CD14-positive monocyte (primary cell): Measurements from ENCODE around the gene SH3PXD2A. TPM values are rescaled to one million over a fixed set of nuclear protein-coding genes. Genes with fewer than 3 reads are reported as not detected.

Experiments
- DNase-seq, 3 donors: peaks; one replicate each; pipeline ENCODE4 v3.0.0-alpha.2; 2011 to 2022
- H2AFZ ChIP-seq: 2 replicates; pipeline ENCODE4 v1.6.0; 2012; ENCODE audit warnings: mild to moderate bottlenecking, low read depth, low read length, inconsistent platforms; ENCODE audit not compliant: insufficient read depth, poor library complexity, severe bottlenecking
- H3K27ac ChIP-seq, 2 donors: 1 replicate in 1 of 2; 2 replicates in 1 of 2; pipeline ENCODE4 v1.5.1; 2012 to 2013; ENCODE audit warnings: low read length in 2 of 2, control low read depth in 1 of 2, inconsistent platforms in 1 of 2, low read depth in 1 of 2, mild to moderate bottlenecking in 1 of 2
- H3K27me3 ChIP-seq, 2 donors: one replicate each; pipeline versions ENCODE4 v1.6.0 to v1.6.1; 2011 to 2013; ENCODE audit warnings: low read length in 2 of 2; ENCODE audit not compliant: control insufficient read depth in 2 of 2, insufficient read depth in 2 of 2
- H3K36me3 ChIP-seq, 2 donors: replicated peaks in 1 of 2; 1 replicate in 1 of 2; 2 replicates in 1 of 2; pipeline versions ENCODE4 v1.5.1 to v1.6.1; 2012 to 2013; ENCODE audit warnings: low read length in 2 of 2, control low read depth in 1 of 2, inconsistent platforms in 1 of 2, mild to moderate bottlenecking in 1 of 2; ENCODE audit not compliant: insufficient read depth in 2 of 2, control insufficient read depth in 1 of 2
- H3K4me1 ChIP-seq, 2 donors: 1 replicate in 1 of 2; 2 replicates in 1 of 2; pipeline versions ENCODE4 v1.5.1 to v1.6.1; 2012 to 2013; ENCODE audit warnings: low read length in 2 of 2, control low read depth in 1 of 2, inconsistent platforms in 1 of 2, mild to moderate bottlenecking in 1 of 2, moderate library complexity in 1 of 2; ENCODE audit not compliant: insufficient read depth in 2 of 2, control insufficient read depth in 1 of 2
- H3K4me2 ChIP-seq: replicated peaks from 2 replicates; pipeline ENCODE3; 2012; ENCODE audit warnings: low read length, moderate library complexity, mild to moderate bottlenecking; ENCODE audit not compliant: poor library complexity, severe bottlenecking; ENCODE audit errors: extremely low read depth
- H3K4me3 ChIP-seq, 3 experiments: fragments of 200-600 bp in 1 of 3; sonication (generic) in 1 of 3; replicated peaks in 1 of 3; 1 replicate in 2 of 3; 2 replicates in 1 of 3; pipeline ENCODE4 v1.5.1; 2011 to 2013; ENCODE audit warnings: low read length in 3 of 3, mild to moderate bottlenecking in 3 of 3, control low read depth in 2 of 3, low read depth in 2 of 3, inconsistent platforms in 1 of 3, moderate library complexity in 1 of 3
- H3K79me2 ChIP-seq: 2 replicates; pipeline ENCODE4 v1.6.0; 2012; ENCODE audit warnings: mild to moderate bottlenecking, control low read depth, inconsistent platforms, low read length, moderate library complexity; ENCODE audit not compliant: insufficient read depth
- H3K9ac ChIP-seq: 2 replicates; pipeline ENCODE4 v1.6.0; 2017; ENCODE audit warnings: low read length, mild to moderate bottlenecking; ENCODE audit not compliant: insufficient read depth, poor library complexity, severe bottlenecking
- H3K9me3 ChIP-seq, 2 donors: replicated peaks in 1 of 2; 1 replicate in 1 of 2; 2 replicates in 1 of 2; pipeline versions ENCODE4 v1.5.1 to v1.6.1; 2012 to 2013; ENCODE audit warnings: low read length in 2 of 2, control low read depth in 1 of 2; ENCODE audit not compliant: control insufficient read depth in 1 of 2, insufficient read depth in 1 of 2
- H4K20me1 ChIP-seq: 2 replicates; pipeline ENCODE4 v1.6.0; 2012; ENCODE audit warnings: mild to moderate bottlenecking, low read length, control low read depth, moderate library complexity; ENCODE audit not compliant: insufficient read depth
- H3K27ac Mint-ChIP-seq, 7 donors: one replicate each; pipeline ENCODE4 v1.8.0; 2020; ENCODE audit warnings: mild to moderate bottlenecking in 7 of 7, mixed read lengths in 7 of 7, moderate library complexity in 6 of 7, inconsistent platforms in 2 of 7
- H3K27me3 Mint-ChIP-seq, 3 donors: one replicate each; pipeline ENCODE4 v1.8.0; 2021 to 2022; ENCODE audit warnings: low read depth in 3 of 3, mild to moderate bottlenecking in 3 of 3, mixed read lengths in 3 of 3, moderate library complexity in 3 of 3, inconsistent platforms in 1 of 3
- H3K36me3 Mint-ChIP-seq, 2 donors: one replicate each; pipeline ENCODE4 v1.8.0; 2020; ENCODE audit warnings: mixed read lengths in 2 of 2, inconsistent platforms in 1 of 2, mild to moderate bottlenecking in 1 of 2
- H3K4me1 Mint-ChIP-seq: one replicate; pipeline ENCODE4 v1.8.0; 2020; ENCODE audit warnings: mild to moderate bottlenecking, mixed read lengths
- H3K4me3 Mint-ChIP-seq, 2 donors: one replicate each; pipeline ENCODE4 v1.8.0; 2020; ENCODE audit warnings: mild to moderate bottlenecking in 2 of 2, mixed read lengths in 2 of 2, moderate library complexity in 1 of 2
- H3K9me3 Mint-ChIP-seq, 7 donors: one replicate each; pipeline ENCODE4 v1.8.0; 2020 to 2022; ENCODE audit warnings: mixed read lengths in 7 of 7, mild to moderate bottlenecking in 6 of 7, moderate library complexity in 6 of 7, inconsistent platforms in 2 of 7
- WGBS: methylation state at CpG from one replicate; pipeline ENCODE4 v1.1.5; 2013; ENCODE audit warnings: missing lambda C conversion rate; ENCODE audit not compliant: insufficient coverage; 5-methylcytosine and 5-hydroxymethylcytosine counted together
- intact Hi-C, 2 donors: fragments of 100-400 bp; cut with micrococcal nuclease; formaldehyde crosslinking; loops; one replicate each; pipeline versions ENCODE4 v1.15.0 to v1.15.1; 2023
- polyA plus RNA-seq, 3 donors: library from polyadenylated mRNA; depleted of rRNA in 1 of 3; unstranded in 2 of 3; stranded (reverse) in 1 of 3; fragments of 300-500 nt in 2 of 3; fragments of >200 nt in 1 of 3; fragmentation: Illumina TruSeq in 2 of 3; gene quantifications; 1 replicate in 2 of 3; 2 replicates in 1 of 3; pipeline ENCODE4 v1.2.3, GENCODE V29; 2012 to 2021
- TF ChIP-seq, protein P1 (sequence below): fragments of 200-600 bp; IDR thresholded peaks from one replicate; pipeline ENCODE4 v1.8.0; 2022; ENCODE audit warnings: antibody characterized with exemption, mild to moderate bottlenecking

The SH3PXD2A gene
- polyA plus RNA-seq, 3 donors = 0.01 to 0.76 (median 0.05) TPM

DNA sequence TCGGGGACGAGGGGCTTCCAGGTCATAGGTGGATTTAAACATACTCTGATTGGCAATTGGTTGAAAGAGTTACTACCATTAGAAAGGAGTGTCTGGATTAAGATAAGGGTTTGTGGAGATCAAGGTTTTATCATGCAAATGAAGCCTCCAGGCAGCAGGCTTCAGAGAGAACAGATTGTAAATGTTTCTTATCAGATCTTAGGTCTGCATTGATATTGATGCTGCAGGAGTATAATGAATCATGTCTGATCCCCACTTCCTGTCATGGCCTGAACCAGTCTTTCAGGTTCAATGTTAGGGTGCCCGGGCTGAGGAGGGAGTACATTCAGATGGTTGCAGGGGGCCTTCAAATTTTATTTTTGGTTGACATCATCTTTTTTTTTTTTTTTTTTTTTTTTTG is 51.4 kb downstream of the SH3PXD2A start:
- 83% methylated on average over 2 of the region's 3 CpGs for WGBS
- Mint-ChIP-seq H3K27ac (no peak overlapping the region), H3K4me1 (peaks cover 4% of the 10 kb centered on the region), H3K27me3 (peaks cover 2 to 5% (median 3%) of the 10 kb centered on the region in 3 donors), H3K36me3 (no peaks in the 10 kb centered on the region), H3K4me3 (no peak overlapping the region), H3K9me3 (peaks cover 0 to 5% (median 0%) of the 10 kb centered on the region in 7 donors)
- Histone ChIP-seq H3K79me2 (no peaks in the 10 kb centered on the region), H3K27me3 (no peaks in the 10 kb centered on the region), H3K4me3 (no peak overlapping the region), H2AFZ (no peak overlapping the region), H3K9me3 (no peaks in the 10 kb centered on the region), H4K20me1 (no peaks in the 10 kb centered on the region), H3K27ac (no peak overlapping the region), H3K4me1 (no peaks in the 10 kb centered on the region), H3K9ac (no peak overlapping the region), H3K36me3 (no peaks in the 10 kb centered on the region), H3K4me2 (no peak overlapping the region)
- DNase-seq = no peak
- intact Hi-C loops = no loop called here
- TF ChIP-seq, protein P1, sequence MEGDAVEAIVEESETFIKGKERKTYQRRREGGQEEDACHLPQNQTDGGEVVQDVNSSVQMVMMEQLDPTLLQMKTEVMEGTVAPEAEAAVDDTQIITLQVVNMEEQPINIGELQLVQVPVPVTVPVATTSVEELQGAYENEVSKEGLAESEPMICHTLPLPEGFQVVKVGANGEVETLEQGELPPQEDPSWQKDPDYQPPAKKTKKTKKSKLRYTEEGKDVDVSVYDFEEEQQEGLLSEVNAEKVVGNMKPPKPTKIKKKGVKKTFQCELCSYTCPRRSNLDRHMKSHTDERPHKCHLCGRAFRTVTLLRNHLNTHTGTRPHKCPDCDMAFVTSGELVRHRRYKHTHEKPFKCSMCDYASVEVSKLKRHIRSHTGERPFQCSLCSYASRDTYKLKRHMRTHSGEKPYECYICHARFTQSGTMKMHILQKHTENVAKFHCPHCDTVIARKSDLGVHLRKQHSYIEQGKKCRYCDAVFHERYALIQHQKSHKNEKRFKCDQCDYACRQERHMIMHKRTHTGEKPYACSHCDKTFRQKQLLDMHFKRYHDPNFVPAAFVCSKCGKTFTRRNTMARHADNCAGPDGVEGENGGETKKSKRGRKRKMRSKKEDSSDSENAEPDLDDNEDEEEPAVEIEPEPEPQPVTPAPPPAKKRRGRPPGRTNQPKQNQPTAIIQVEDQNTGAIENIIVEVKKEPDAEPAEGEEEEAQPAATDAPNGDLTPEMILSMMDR = no peak

DNA sequence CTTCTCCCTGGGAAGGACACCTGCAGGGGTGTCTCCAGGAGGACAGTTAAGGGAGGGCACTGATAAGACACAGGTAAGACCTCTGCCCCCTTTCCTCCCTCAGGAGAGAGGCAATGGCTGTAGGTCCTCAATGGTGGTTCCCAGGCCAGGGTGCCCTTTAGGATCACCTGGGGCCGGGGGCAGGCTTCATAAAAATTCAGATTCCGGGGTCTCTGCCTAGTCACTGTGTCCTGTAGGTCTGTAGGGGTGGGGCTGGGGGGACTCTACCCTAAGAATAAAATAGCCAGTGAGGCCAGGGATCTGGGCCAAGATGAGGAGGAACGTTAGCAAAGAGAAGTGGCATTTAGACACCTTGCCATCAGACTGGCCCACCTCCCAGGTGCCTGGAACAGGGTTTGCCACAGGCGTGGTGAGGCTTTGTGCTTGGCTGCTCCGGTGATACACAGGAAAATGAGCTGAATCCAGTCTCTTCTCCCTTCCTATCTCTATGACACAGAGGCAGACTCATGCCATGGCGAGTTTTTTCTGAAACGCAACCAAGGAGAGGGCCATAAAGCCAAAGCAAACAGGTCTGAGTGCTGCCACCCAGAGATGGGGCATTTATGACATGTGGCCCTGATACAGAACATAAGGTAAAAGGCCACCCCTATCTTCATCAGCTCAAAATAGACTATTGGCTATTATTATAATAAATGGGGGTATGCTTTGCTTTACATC is 52.6 kb downstream of the SH3PXD2A start:
- H3K36me3 ChIP-seq = no peaks in the 10 kb centered on the region
- H3K79me2 ChIP-seq = no peaks in the 10 kb centered on the region
- H2AFZ ChIP-seq = no peak overlapping the region
- no peak overlapping the region for H3K9ac ChIP-seq
- Mint-ChIP-seq H3K9me3 (peaks cover 0 to 5% (median 0%) of the 10 kb centered on the region in 7 donors), H3K36me3 (no peaks in the 10 kb centered on the region), H3K27me3 (peaks cover 2 to 5% (median 2%) of the 10 kb centered on the region in 3 donors), H3K27ac (no peak overlapping the region), H3K4me3 (no peak overlapping the region), H3K4me1 (peaks cover 4% of the 10 kb centered on the region)
- H3K4me1 ChIP-seq = no peaks in the 10 kb centered on the region
- no peaks in the 10 kb centered on the region for H4K20me1 ChIP-seq
- H3K4me3 ChIP-seq = no peak overlapping the region
- TF ChIP-seq, protein P1 = no peak
- no peak for DNase-seq
- 80% methylated on average over 7 of the region's 7 CpGs for WGBS
- H3K9me3 ChIP-seq = no peaks in the 10 kb centered on the region
- H3K4me2 ChIP-seq = no peak overlapping the region
- intact Hi-C loops = no loop called here
- no peak overlapping the region for H3K27ac ChIP-seq
- H3K27me3 ChIP-seq = no peaks in the 10 kb centered on the region
